Amniotic epithelial cell (primary cell): Measurements from ENCODE around the gene PTCH2.

Experiments used
- DNase-seq: peaks from one replicate; pipeline ENCODE4 v3.0.0-alpha.2; 2010; ENCODE audit warnings: low read depth

PTCH2 gene

GRCh38 chr1:44778705-44779576 is 64.1 kb downstream of the PTCH2 start:
- no peak for DNase-seq

GRCh38 chr1:44777969-44778635 is 65.0 kb downstream of the PTCH2 start:
- DNase-seq, result no peak

GRCh38 chr1:44777547-44777946 is 65.5 kb downstream of the PTCH2 start:
- no peak for DNase-seq

GRCh38 chr1:44776730-44777068 is 66.4 kb downstream of the PTCH2 start:
- DNase-seq, result no peak

GRCh38 chr1:44775930-44776729 is 66.9 kb downstream of the PTCH2 start:
- DNase-seq, result no peak

GRCh38 chr1:44775078-44775929 is 67.7 kb downstream of the PTCH2 start, which contains the start of gene RPS8:
TSS of gene RPS8 (plus strand) at chr1:44775540. CDS start at chr1:44775597, 57 bp downstream.
- DNase-seq, result peak; percentile 91
